GM15510 (cell line): ENCODE data around the gene MAP2.

Source experiments
- POLR2A ChIP-seq: IDR thresholded peaks from 3 replicates; pipeline ENCODE4 v1.6.1; 2011; ENCODE audit warnings: borderline replicate concordance; ENCODE audit not compliant: insufficient read length; ENCODE audit errors: extremely low read depth

The MAP2 gene

DNA sequence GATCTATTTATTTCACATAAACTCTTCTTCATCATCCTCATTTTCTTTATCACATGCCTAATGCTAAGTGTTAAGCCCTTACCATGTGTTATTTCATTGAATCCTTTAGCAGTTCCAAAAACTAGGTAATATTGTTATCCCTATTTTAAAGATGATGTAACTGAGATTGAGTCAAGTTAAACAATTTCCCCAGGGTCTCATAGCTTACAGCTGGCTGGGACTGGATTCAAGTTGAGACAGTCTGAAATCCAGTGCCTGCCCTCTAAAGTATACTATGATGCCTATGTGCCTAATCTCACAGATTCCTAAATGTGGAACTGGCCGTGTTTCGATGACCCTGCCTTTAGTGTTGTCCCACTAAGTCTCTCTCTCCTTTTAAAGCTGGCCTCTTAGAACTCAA lies 108.5 kb downstream of the MAP2 start:
- TF ChIP-seq POLR2A: no peak

DNA sequence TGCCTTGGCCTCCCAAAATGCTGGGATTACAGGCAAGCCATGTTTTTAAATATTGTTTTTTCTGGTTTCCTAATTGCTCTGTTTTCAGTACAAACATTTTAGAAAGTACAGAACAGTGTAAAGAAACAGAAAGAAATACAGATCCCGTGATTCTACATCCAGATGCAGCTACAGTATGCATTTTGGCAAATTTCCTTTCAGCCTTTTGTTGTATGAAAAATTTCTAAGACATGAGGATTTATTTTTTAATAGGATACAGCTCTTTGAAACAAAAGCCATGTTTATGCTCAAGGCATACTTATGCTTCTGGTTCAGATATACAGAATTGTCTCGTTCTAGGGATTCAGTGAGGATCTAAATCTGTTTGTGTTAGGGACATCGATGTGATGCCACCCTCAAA lies 109.5 kb downstream of the MAP2 start:
- no peak for TF ChIP-seq POLR2A

GRCh38 chr2:209534228-209534627 lies 110.4 kb downstream of the MAP2 start:
- TF ChIP-seq POLR2A: no peak

- TF ChIP-seq POLR2A: no peak
These were observed 112.5 kb downstream of the MAP2 start for GRCh38 chr2:209536363-209536762.

DNA sequence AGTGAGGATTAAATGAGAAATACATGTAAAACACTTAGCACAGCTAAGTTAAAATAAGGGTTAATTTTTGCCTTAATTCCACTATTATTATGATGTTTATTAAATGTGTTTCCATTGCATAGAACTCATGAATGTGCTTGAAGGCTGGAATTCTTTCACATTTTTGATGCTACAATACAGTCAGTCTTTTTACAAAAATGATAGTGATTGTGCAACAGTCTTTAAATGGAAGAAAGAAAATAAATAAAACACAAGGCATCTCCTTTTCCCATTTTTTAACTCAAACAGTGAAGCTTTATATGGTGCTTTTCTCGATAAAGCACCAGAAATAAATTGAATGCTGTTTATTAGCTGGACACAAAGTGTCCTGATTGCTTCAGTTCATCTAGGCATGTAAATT lies 123.9 kb downstream of the MAP2 start:
- TF ChIP-seq POLR2A: no peak

DNA sequence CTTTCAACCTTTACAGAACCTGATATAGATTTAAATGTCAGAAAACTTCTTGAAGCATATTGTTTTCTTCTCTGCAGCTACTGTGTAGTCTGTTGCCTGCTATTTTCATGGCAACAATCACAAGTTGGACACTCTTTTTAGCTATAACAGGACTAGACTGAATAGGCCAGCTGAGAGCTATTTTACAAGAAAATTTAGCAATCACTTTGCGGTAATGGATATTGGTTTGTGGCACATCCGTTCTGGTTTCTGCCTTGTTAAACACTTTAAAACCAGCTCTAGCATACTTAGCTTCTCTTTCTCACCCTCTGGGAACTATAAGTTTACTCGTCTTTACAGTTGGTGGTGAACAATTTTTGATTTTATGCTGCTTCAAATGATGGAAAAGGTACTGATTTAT lies 125.7 kb downstream of the MAP2 start:
- no peak for TF ChIP-seq POLR2A

DNA sequence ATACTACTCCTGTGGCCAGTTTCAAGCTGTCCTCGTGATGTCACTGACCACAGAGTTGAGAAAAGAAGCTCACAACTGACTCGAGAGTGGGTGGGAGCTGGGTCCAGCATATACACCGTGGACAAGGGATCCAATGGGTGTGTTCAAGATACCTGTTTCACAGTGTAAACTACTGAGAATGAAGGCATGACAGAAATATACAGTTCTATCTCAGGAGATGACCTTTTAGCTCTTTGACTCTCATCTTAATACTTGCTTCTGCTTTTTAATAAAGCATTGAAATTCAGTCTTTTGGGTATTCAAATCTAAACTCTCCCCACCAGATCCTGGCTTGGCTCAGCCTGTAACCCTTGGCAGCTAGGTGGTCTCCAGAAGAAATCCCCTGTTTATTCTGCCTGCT lies 130.1 kb downstream of the MAP2 start:
- TF ChIP-seq POLR2A: no peak

- TF ChIP-seq POLR2A: no peak
These were observed 132.6 kb downstream of the MAP2 start for GRCh38 chr2:209556354-209556961.

- TF ChIP-seq POLR2A: no peak
These were observed 137.1 kb downstream of the MAP2 start for GRCh38 chr2:209560911-209561310.

DNA sequence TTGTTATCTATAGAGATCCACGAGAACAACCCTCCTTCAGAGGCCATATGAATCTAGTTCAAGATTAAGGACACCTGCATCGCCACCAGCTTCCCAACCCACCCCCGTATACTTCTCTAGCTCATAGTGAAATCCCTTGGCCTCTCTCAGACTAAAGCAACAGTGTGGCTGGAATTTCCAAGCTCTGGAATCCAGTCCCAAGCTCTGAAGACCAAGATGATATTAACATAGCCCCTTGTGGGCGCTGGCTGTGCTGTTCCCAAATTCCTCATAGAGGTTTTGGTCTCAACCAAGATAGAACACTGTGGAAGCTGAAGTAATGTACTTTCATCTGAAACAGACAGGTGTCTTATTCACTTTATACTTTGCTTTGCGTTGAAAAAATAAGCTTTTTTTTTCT lies 139.6 kb downstream of the MAP2 start:
- no peak for TF ChIP-seq POLR2A

GRCh38 chr2:209564816-209565215 lies 141.0 kb downstream of the MAP2 start:
- TF ChIP-seq POLR2A: no peak

- TF ChIP-seq POLR2A: no peak
These were observed 142.2 kb downstream of the MAP2 start for GRCh38 chr2:209565896-209566582.

DNA sequence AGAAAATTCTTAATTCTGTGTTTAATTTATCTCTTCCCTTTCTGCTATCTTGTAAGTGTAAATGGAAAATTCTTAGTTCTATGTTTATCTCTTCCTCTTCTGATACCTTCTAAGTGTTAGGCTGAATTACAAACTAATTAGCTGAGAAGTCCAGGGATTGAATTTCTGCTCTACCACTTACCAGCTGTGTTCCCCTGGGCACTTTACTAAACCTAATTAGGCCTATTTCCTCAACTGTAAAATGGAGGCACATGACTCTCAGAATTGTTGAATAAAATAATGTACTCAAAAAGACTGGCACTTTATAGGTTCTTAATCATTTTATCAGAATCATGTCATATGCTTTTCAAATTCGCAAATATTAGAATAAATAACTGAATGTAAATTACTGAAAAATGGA lies 146.3 kb downstream of the MAP2 start:
- TF ChIP-seq POLR2A: no peak

GRCh38 chr2:209574515-209574914 lies 150.7 kb downstream of the MAP2 start:
- TF ChIP-seq POLR2A: no peak

DNA sequence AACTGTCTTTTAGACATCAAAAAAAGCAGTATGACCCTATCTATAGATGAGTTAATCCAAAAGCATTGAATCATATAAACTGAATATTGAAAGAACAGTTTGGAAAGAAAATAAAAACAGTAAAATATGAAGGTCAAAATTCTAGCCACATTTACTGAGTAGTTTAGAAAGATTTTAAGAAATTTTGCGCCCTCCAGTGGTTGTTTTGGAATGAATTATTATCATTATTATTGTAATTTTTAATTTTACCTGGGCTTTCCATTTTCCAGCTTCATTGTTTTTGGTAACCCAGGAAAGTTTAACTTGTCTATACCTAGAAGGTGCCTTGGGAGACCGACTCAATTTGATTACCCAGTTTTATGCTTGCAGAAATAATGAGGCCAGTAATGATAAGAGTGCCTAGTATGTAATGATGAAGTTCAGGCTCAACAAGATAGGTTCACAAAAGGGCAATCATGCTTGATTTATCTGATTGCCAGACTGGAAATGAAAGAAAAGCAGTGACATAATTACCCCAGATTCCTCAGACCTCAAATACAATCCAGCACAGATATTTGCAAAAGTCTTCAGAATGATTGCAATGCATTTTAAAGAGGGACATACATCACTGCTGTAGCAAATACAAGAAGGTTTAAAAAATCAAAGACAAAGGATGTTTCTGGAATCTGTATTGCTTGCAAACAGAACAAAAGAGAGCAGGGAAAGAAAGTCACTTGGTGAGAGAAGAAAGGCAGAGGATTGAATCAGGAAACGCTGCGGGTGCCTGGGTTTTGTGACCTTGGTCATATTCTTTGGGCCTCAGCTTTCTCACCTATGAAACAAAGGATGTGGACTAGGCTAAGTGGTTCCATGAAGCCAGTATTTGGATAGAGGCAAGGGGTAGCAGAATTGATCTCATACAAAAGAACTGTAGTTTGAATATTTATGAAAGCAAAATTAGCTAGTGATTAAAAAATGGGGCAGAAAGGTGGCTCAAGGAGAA lies 153.8 kb downstream of the MAP2 start:
- TF ChIP-seq POLR2A: no peak
